K562 (cell line): ENCODE results near the gene TRAF3.

Experiments used
- BACH1 ChIP-seq: fragments of 200-800 bp; sonication (Bioruptor generic); IDR thresholded peaks from 2 replicates; pipeline ENCODE4 v1.6.1; 2016; ENCODE audit warnings: missing genetic modification characterization, missing compliant biosample characterization
- EGR1 ChIP-seq: fragments of 450-650 bp; conservative IDR thresholded peaks from 2 replicates; pipeline ENCODE4 v1.6.1; 2017; ENCODE audit warnings: mild to moderate bottlenecking
- EZH2 ChIP-seq: IDR thresholded peaks from 2 replicates; pipeline ENCODE4 v1.6.1; 2012; ENCODE audit warnings: low read depth, mild to moderate bottlenecking, inconsistent platforms, low read length, borderline replicate concordance
- NR1H2 ChIP-seq: sonication (generic); formaldehyde crosslinking; IDR thresholded peaks from 2 replicates; pipeline ENCODE4 v1.4.0; 2020; ENCODE audit warnings: mild to moderate bottlenecking, missing genetic modification reagents
- ZKSCAN8 ChIP-seq: fragments of 200-800 bp; sonication (Bioruptor generic); IDR thresholded peaks from 2 replicates; pipeline ENCODE4 v1.6.1; 2016; ENCODE audit warnings: missing genetic modification characterization, missing compliant biosample characterization
- ZNF174 ChIP-seq: fragments of 250-450 bp; sonication (Bioruptor Pico); IDR thresholded peaks from 2 replicates; pipeline ENCODE4 v1.4.0; 2020; ENCODE audit warnings: mild to moderate bottlenecking
- ZNF217 ChIP-seq: sonication (generic); formaldehyde crosslinking; IDR thresholded peaks from 2 replicates; pipeline ENCODE4 v1.8.0; 2022; ENCODE audit warnings: mild to moderate bottlenecking, missing genetic modification reagents
- ZNF253 ChIP-seq: fragments of 250-450 bp; sonication (Bioruptor Pico); conservative IDR thresholded peaks from 2 replicates; pipeline ENCODE4 v1.6.1; 2021; ENCODE audit warnings: mild to moderate bottlenecking
- TF ChIP-seq, protein P1 (sequence below), 2 experiments: fragments of 450-650 bp in 1 of 2; sonication (generic) in 1 of 2; formaldehyde crosslinking in 1 of 2; IDR thresholded peaks in 1 of 2; conservative IDR thresholded peaks in 1 of 2; 2 replicates each; pipeline versions ENCODE4 v1.6.1 to v1.8.1; 2016 to 2023; ENCODE audit warnings: mild to moderate bottlenecking in 2 of 2, moderate library complexity in 2 of 2, inconsistent platforms in 1 of 2, missing genetic modification reagents in 1 of 2
- TF ChIP-seq, protein P2 (sequence below), 3 experiments: IDR thresholded peaks in 2 of 3; conservative IDR thresholded peaks in 1 of 3; 2 replicates each; pipeline ENCODE4 v1.5.1; 2011 to 2012; ENCODE audit warnings: low read length in 3 of 3, mild to moderate bottlenecking in 3 of 3, control low read depth in 2 of 3, improper control_type of control experiment in 1 of 3, inconsistent platforms in 1 of 3, low read depth in 1 of 3, mixed read lengths in 1 of 3, moderate library complexity in 1 of 3; ENCODE audit not compliant: insufficient read depth in 2 of 3
- TF ChIP-seq, protein P3 (sequence below), 2 experiments: fragments of 450-650 bp; formaldehyde crosslinking in 1 of 2; IDR thresholded peaks; 2 replicates each; pipeline versions ENCODE4 v1.4.0 to v1.6.1; 2014 to 2020; ENCODE audit warnings: mild to moderate bottlenecking in 2 of 2, borderline replicate concordance in 1 of 2, low read depth in 1 of 2

DNA sequence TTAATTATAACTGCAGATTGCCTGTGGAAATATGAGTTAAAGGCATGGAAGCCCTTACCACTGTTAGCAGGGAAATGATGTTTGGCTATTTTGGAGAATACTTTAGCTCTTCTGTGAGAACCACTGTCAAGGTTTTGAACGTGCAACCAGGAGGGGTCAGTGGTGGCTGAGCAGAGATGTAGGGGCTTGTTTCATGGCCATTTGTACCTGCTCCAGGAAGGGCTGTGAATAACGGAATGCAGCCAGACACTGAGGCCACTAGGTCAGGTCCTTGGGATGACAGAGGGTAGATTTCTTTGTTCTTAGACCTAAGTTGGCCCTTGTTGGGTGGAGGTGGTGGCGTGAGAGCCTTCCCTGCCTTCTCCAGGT is 8.3 kb downstream of the TRAF3 start:
- no peak for TF ChIP-seq EZH2
- TF ChIP-seq EGR1 = no peak
- TF ChIP-seq, protein P1, sequence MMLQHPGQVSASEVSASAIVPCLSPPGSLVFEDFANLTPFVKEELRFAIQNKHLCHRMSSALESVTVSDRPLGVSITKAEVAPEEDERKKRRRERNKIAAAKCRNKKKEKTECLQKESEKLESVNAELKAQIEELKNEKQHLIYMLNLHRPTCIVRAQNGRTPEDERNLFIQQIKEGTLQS (IDR thresholded peaks at IDR 0.05) = no peak
- TF ChIP-seq, protein P1 (CRISPR knock-in tag; conservative IDR thresholded peaks at IDR 0.05) = no peak
- no peak for TF ChIP-seq ZNF217
- TF ChIP-seq, protein P2, sequence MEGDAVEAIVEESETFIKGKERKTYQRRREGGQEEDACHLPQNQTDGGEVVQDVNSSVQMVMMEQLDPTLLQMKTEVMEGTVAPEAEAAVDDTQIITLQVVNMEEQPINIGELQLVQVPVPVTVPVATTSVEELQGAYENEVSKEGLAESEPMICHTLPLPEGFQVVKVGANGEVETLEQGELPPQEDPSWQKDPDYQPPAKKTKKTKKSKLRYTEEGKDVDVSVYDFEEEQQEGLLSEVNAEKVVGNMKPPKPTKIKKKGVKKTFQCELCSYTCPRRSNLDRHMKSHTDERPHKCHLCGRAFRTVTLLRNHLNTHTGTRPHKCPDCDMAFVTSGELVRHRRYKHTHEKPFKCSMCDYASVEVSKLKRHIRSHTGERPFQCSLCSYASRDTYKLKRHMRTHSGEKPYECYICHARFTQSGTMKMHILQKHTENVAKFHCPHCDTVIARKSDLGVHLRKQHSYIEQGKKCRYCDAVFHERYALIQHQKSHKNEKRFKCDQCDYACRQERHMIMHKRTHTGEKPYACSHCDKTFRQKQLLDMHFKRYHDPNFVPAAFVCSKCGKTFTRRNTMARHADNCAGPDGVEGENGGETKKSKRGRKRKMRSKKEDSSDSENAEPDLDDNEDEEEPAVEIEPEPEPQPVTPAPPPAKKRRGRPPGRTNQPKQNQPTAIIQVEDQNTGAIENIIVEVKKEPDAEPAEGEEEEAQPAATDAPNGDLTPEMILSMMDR (IDR thresholded peaks at IDR 0.05 in 2 of 3, conservative IDR thresholded peaks at IDR 0.05 in 1 of 3; ENCODE audit: insufficient read depth in 2 of 3, low read depth in 1 of 3, low read length in 3 of 3) = 0 out of 6 replicates have a peak, but pooled peaks of 2 of the 3 experiments have one; percentile 7 to 12
- no peak for TF ChIP-seq ZNF174
- TF ChIP-seq, protein P3, sequence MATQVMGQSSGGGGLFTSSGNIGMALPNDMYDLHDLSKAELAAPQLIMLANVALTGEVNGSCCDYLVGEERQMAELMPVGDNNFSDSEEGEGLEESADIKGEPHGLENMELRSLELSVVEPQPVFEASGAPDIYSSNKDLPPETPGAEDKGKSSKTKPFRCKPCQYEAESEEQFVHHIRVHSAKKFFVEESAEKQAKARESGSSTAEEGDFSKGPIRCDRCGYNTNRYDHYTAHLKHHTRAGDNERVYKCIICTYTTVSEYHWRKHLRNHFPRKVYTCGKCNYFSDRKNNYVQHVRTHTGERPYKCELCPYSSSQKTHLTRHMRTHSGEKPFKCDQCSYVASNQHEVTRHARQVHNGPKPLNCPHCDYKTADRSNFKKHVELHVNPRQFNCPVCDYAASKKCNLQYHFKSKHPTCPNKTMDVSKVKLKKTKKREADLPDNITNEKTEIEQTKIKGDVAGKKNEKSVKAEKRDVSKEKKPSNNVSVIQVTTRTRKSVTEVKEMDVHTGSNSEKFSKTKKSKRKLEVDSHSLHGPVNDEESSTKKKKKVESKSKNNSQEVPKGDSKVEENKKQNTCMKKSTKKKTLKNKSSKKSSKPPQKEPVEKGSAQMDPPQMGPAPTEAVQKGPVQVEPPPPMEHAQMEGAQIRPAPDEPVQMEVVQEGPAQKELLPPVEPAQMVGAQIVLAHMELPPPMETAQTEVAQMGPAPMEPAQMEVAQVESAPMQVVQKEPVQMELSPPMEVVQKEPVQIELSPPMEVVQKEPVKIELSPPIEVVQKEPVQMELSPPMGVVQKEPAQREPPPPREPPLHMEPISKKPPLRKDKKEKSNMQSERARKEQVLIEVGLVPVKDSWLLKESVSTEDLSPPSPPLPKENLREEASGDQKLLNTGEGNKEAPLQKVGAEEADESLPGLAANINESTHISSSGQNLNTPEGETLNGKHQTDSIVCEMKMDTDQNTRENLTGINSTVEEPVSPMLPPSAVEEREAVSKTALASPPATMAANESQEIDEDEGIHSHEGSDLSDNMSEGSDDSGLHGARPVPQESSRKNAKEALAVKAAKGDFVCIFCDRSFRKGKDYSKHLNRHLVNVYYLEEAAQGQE (IDR thresholded peaks at IDR 0.05; ENCODE audit: borderline replicate concordance) = peak; percentile 11; the same call in 1 of the 2 replicates
- TF ChIP-seq, protein P3 (CRISPR knock-in tag; IDR thresholded peaks at IDR 0.05; ENCODE audit: low read depth) = no peak
- no peak for TF ChIP-seq BACH1 (tag)
- no peak for TF ChIP-seq ZNF253 (CRISPR knock-in tag)
- TF ChIP-seq ZKSCAN8 (CRISPR knock-in tag) = no peak
- TF ChIP-seq NR1H2 (CRISPR knock-in tag) = no peak
